VCaP (cell line): ENCODE results near the gene PELI3.

Experiments used
- H3K27ac ChIP-seq: fragments of 450-650 bp; 2 replicates; pipeline ENCODE4 v1.5.1; 2017
- CTCF ChIP-seq: fragments of 450-650 bp; conservative IDR thresholded peaks from 2 replicates; pipeline ENCODE4 v1.5.1; 2017; ENCODE audit warnings: mild to moderate bottlenecking, moderate library complexity

The PELI3 gene

GRCh38 chr11:66465373-66466224 lies 1.1 kb upstream of the PELI3 start:
- H3K27ac ChIP-seq = peak overlapping the region; percentile 84
- no peak for TF ChIP-seq CTCF

GRCh38 chr11:66467034-66467659 lies 442 bp downstream of the PELI3 start:
- TF ChIP-seq CTCF = peak; percentile 83
- H3K27ac ChIP-seq = peak overlapping the region; percentile 84

GRCh38 chr11:66467756-66468155 lies 1.1 kb downstream of the PELI3 start:
- TF ChIP-seq CTCF = no peak
- peak overlapping the region; percentile 84 for H3K27ac ChIP-seq

- peak overlapping the region; percentile 24; the same call in 1 of the 2 replicates for H3K27ac ChIP-seq
- TF ChIP-seq CTCF = no peak
These were observed 2.0 kb downstream of the PELI3 start for GRCh38 chr11:66468691-66469090.

GRCh38 chr11:66469441-66469840 lies 2.7 kb downstream of the PELI3 start:
- TF ChIP-seq CTCF = no peak
- H3K27ac ChIP-seq = peak overlapping the region; percentile 24; the same call in 1 of the 2 replicates

GRCh38 chr11:66470015-66470414 lies 3.3 kb downstream of the PELI3 start:
- no peak for TF ChIP-seq CTCF
- no peak overlapping the region for H3K27ac ChIP-seq

- TF ChIP-seq CTCF = no peak
- H3K27ac ChIP-seq = no peak overlapping the region
These were observed 4.4 kb downstream of the PELI3 start for GRCh38 chr11:66471142-66471541.
